IPS DF 6.9 (cell line): ENCODE data around the gene RABAC1.
"Not testable (repeated sequence)": the region's sequence is repeated elsewhere in the genome, so short reads cannot be mapped to it uniquely, and the experiment has no call there.

Experiments used
- DNase-seq: peaks from one replicate; pipeline ENCODE4 v3.0.0-alpha.2; 2013; ENCODE audit warnings: low read depth, low spot score
- H3K27ac ChIP-seq: one replicate; pipeline ENCODE4 v1.5.1; 2013; ENCODE audit warnings: low read length, control low read depth
- H3K27me3 ChIP-seq: 2 replicates; pipeline ENCODE4 v1.6.1; 2013; ENCODE audit warnings: mild to moderate bottlenecking, low read length; ENCODE audit not compliant: control insufficient read depth, insufficient read depth
- H3K36me3 ChIP-seq: 2 replicates; pipeline ENCODE4 v1.6.1; 2013; ENCODE audit warnings: low read length; ENCODE audit not compliant: control insufficient read depth, insufficient read depth
- H3K4me1 ChIP-seq: 2 replicates; pipeline ENCODE4 v1.6.1; 2013; ENCODE audit warnings: low read length; ENCODE audit not compliant: control insufficient read depth, insufficient read depth
- H3K4me3 ChIP-seq: 2 replicates; pipeline ENCODE4 v1.5.1; 2013; ENCODE audit warnings: mild to moderate bottlenecking, low read length
- H3K9me3 ChIP-seq: 2 replicates; pipeline ENCODE4 v1.6.1; 2013; ENCODE audit warnings: low read length, inconsistent platforms; ENCODE audit not compliant: control insufficient read depth, insufficient read depth
- WGBS: extraction: QIAGEN DNeasy Blood & Tissue Kit; methylation state at CpG from one replicate; pipeline ENCODE4 v1.1.7; 2013; ENCODE audit warnings: mixed read lengths, missing lambda C conversion rate; ENCODE audit not compliant: insufficient read length, insufficient coverage; 5-methylcytosine and 5-hydroxymethylcytosine counted together

The RABAC1 gene

DNA sequence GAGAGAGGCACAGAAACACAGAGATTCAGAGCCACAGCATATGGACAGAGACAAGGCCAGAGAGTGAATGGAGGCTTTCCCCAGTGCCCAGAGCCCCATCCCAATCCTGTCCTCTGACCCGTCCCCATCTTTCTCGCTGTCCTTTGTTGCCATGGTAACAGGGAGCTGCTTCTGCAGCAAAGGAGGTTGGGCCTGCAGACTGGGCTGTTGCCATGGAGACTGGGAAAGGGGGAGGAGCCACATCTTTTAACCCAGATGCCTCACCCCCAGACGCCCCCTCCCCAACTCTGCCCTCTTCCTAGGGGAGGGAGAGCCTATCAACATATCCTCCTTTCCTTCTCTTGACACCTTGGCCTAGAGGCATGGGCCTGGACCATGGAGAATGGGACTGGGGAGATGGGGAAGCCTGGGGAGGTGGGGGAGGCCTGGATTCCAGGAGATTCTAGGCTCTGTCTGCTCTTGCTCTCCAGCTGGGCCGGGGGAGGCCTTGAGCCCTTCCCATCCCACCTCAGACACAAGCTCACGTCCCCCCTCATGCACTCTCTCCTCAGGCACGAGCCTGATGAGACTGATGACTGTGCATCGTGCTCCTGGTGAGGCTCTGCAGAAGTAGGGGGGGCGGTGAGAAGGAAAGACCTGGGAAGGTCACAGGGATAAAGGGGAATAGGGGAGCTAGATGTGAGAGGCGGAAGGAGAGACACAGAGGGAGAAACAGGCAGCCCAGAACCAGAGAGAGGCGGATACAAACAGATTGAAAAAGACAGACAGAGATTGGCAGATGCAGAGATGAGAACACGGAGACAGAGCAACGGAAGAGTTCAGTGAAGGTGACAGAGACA is 37.1 kb upstream of the RABAC1 start:
- H3K9me3 ChIP-seq = no peaks in the 10 kb centered on the region
- H3K27ac ChIP-seq = no peak overlapping the region
- no peak for DNase-seq
- H3K36me3 ChIP-seq = no peaks in the 10 kb centered on the region
- no CpG with 5 or more reads among the region's 12 CpGs for WGBS
- peaks cover 6% of the 10 kb centered on the region; the same call in 1 of the 2 replicates for H3K4me1 ChIP-seq
- peaks cover 19% of the 10 kb centered on the region; the same call in 1 of the 2 replicates for H3K27me3 ChIP-seq
- no peak overlapping the region for H3K4me3 ChIP-seq

DNA sequence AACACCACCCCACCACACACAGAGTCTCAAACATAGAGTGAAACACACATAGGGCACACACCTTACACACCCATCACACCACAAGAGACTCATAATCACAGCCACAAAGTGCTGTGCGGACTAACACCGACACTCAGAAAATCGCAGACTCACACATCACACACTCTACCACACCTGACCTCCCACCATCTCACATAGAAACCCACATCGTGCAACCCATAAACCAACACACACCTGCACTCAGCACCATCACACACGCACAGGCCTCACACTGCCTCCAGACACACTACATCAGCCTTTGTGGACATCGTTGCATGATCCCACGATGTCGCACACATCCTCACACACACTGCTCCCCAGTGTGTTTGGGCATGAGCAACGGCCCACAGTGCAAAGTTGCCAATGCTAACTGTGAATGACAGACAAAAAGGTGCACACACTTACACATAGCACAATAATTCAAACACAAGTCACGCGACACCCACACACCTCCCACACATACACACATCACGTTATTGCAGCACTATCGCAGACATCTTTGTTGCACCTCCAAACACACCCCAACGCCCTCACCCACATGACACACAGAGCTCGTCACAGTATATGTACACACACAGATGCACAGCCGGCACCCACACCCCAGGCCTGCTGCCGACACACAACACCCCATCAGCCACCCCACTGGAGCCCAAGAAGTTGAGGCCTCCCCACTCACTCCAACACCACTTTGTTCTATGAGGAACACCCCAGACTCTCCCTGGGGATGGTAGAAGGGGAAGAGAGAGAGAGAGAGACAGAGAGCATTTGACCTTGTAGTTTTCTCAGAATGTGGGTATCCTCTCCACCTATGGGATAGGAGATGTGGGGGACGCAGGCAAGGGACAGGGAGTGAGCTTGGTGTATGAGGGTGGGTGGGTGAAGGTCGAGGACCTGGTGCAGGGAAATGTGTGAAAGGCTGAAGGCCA is 36.2 kb upstream of the RABAC1 start:
- Histone ChIP-seq H3K27ac (no peak overlapping the region), H3K36me3 (no peaks in the 10 kb centered on the region), H3K27me3 (peaks cover 19% of the 10 kb centered on the region; the same call in 1 of the 2 replicates), H3K4me1 (peaks cover 6% of the 10 kb centered on the region; the same call in 1 of the 2 replicates), H3K9me3 (no peaks in the 10 kb centered on the region), H3K4me3 (no peak overlapping the region)
- no peak for DNase-seq
- WGBS = 100% methylated on average over 4 of the region's 19 CpGs

- H3K4me3 ChIP-seq = no peak overlapping the region; the same call in 1 of the 2 replicates
- no peak overlapping the region for H3K27ac ChIP-seq
- H3K9me3 ChIP-seq = no peaks in the 10 kb centered on the region
- no peaks in the 10 kb centered on the region for H3K36me3 ChIP-seq
- no peak for DNase-seq
- peaks cover 6% of the 10 kb centered on the region; the same call in 1 of the 2 replicates for H3K4me1 ChIP-seq
- H3K27me3 ChIP-seq = peaks cover 14% of the 10 kb centered on the region; the same call in 1 of the 2 replicates
- whole genome bisulfite sequencing = no CpG with 5 or more reads among the region's 13 CpGs
These were observed 35.4 kb upstream of the RABAC1 start for GRCh38 chr19:41994521-41994971.

DNA sequence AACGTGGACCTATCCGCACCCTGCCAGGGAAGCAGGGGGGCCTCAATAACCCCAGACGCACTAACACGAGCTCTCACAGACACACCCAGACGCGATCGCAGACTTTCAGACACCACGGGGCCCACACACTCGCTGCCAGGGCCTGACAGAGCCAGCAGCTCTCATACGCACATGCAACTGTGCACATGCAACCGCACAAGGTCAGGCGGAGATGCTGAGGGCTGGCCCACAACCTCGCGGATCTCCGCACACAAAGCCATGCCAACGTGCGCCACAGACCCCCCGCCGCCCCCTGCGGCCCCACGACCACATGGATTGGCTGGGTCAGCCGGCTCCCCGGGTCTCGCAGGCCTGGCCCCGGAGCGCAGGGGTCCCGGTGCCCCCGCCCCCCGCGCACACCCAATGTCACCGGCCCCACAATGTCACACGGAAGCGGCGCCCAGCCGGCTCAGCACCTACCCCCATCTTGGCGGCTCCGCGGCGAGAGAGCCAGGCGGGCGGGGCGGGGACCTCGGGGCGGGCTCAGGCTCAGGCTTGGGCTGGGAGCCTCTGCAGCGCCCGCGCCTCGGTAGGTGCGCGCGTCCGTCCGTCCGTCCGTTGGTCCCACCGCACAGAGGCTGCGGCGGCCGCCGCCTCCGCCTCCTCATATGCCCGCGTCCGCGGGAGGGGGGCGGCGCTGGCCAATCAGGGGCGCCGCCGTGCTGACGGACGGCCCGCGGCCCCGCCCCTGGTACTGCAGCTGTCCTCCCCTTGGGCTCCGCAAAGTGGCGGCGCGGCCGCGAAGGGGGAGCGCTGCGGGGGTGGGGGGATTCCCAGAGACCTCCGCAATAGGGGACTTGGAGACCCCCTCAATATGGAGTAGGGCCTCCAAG is 34.7 kb upstream of the RABAC1 start, which contains the start of gene ATP1A3:
Gene ATP1A3, minus strand, starts transcription at position 619 of the 872 bp plus-strand sequence. Its CDS starts 154 bp downstream, at position 465.
- no peak for DNase-seq
- Histone ChIP-seq H3K4me3 (peak within 1 kb of the TSS; percentile 40; the same call in 1 of the 2 replicates), H3K36me3 (no peaks in the 10 kb centered on the region), H3K4me1 (peaks cover 6% of the 10 kb centered on the region; the same call in 1 of the 2 replicates), H3K9me3 (no peaks in the 10 kb centered on the region), H3K27ac (no peak within 1 kb of the TSS), H3K27me3 (peaks cover 11% of the 10 kb centered on the region; the same call in 1 of the 2 replicates)
- no CpG with 5 or more reads among the region's 84 CpGs for WGBS

GRCh38 chr19:41991925-41992569 is 32.9 kb upstream of the RABAC1 start:
- no CpG with 5 or more reads among the region's 11 CpGs for WGBS
- not testable (repeated sequence) for H3K9me3 ChIP-seq, DNase-seq, H3K36me3 ChIP-seq, H3K4me1 ChIP-seq, H3K27ac ChIP-seq, H3K4me3 ChIP-seq
- peaks cover 11% of the 10 kb centered on the region; the same call in 1 of the 2 replicates for H3K27me3 ChIP-seq

GRCh38 chr19:41991025-41991424 is 31.9 kb upstream of the RABAC1 start:
- no peaks in the 10 kb centered on the region for H3K9me3 ChIP-seq
- no peak for DNase-seq
- H3K27ac ChIP-seq = no peak overlapping the region
- WGBS = no CpG with 5 or more reads among the region's 15 CpGs
- H3K27me3 ChIP-seq = peaks cover 6% of the 10 kb centered on the region; the same call in 1 of the 2 replicates
- H3K4me1 ChIP-seq = 0 out of 2 replicates have a peak, but pooled peaks cover 3% of the 10 kb centered on the region
- H3K4me3 ChIP-seq = no peak overlapping the region
- H3K36me3 ChIP-seq = peaks cover 5% of the 10 kb centered on the region

GRCh38 chr19:41990615-41991014 is 31.5 kb upstream of the RABAC1 start:
- Histone ChIP-seq H3K27ac (no peak overlapping the region), H3K27me3 (peaks cover 6% of the 10 kb centered on the region; the same call in 1 of the 2 replicates), H3K4me3 (no peak overlapping the region), H3K9me3 (no peaks in the 10 kb centered on the region), H3K4me1 (0 out of 2 replicates have a peak, but pooled peaks cover 3% of the 10 kb centered on the region), H3K36me3 (peaks cover 5% of the 10 kb centered on the region)
- DNase-seq = no peak
- no CpG with 5 or more reads among the region's 2 CpGs for WGBS

- H3K36me3 ChIP-seq = peaks cover 7% of the 10 kb centered on the region
- H3K4me1 ChIP-seq = 0 out of 2 replicates have a peak, but pooled peaks cover 3% of the 10 kb centered on the region
- no peak for DNase-seq
- WGBS = 100% methylated on average over 1 of the region's 4 CpGs
- H3K4me3 ChIP-seq = no peak overlapping the region
- no peak overlapping the region for H3K27ac ChIP-seq
- H3K9me3 ChIP-seq = no peaks in the 10 kb centered on the region
- peaks cover 5% of the 10 kb centered on the region; the same call in 1 of the 2 replicates for H3K27me3 ChIP-seq
These were observed 30.9 kb upstream of the RABAC1 start for GRCh38 chr19:41990028-41990427.

DNA sequence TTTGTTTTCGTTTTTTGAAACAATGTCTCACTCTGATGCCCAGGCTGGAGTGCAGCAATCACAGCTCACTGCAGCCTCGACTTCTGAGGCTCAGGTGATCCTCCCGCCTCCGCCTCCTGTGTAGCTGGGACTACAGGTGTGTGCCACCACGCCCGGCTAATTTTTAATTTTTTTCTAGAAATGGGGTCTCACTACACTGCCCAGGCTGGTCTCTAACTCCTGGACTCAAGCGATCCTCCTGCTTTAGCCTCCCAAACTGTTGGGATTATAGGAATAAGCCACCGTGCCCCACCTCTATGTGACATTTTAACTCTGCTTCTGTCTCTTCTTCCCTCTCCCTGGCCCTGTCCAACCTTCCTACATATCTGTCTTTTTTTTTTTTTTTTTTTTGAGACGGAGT is 29.8 kb upstream of the RABAC1 start:
- Histone ChIP-seq H3K27ac (no peak overlapping the region), H3K4me3 (no peak overlapping the region), H3K36me3 (peaks cover 11% of the 10 kb centered on the region), H3K4me1 (0 out of 2 replicates have a peak, but pooled peaks cover 3% of the 10 kb centered on the region), H3K27me3 (no peaks in the 10 kb centered on the region; the same call in 1 of the 2 replicates), H3K9me3 (no peaks in the 10 kb centered on the region)
- no peak for DNase-seq
- whole genome bisulfite sequencing = no CpG with 5 or more reads among the region's 9 CpGs
